ENCODE data around the gene MORF4L2. TPM values are rescaled to one million over a fixed set of nuclear protein-coding genes. Genes with fewer than 3 reads are reported as not detected.

Gene MORF4L2
- total and polyA plus RNA-seq, 2 of the 8 experiments (the other 6 are each of a cell fraction or from before 2014, with no cell fraction given), result 235 to 373 TPM

DNA sequence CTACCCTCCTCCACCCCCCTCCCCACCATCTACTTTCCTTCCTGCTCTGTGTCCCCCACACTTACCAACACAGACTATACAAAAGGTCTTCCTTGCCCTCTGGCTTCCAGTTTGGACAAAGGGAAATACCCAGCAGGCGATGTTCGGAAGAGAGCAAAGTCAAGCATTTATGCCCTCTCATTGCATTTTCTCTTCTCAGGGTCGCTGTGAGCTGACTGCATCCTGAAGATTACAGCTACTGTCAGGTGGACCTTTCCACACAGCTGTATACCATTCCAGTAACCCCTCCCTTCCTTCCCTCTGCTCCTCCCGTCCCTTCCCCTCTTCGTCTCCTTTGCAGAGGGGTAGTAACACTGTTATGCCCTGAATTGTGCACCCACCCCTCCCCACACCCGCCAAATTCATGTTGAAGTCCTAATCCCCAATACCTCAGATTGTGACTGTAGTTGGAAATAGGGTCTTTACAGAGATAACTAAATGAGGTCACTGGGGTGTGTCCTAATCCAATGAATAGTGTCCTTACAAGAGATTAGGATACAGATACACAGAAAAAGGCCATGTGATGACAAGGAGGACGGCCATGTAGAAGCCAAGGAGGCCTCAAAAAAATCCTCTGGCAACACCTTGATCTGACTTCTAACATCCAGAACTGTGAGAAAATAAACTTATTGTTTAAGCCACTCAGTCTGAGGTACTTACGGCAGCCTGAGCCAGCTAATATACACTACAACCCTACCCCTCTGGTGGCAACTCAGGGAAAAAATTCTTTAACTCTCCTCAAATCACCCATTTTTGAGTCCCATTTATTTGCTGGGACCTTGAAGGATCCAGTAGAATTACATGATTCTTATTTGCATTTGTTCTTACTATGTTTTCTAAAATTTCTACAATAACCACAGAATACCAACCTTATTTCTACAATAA is 11.7 kb downstream of the MORF4L2 start:
- Histone ChIP-seq H3K4me1 (replicated peaks in 1 of 4; ENCODE audit: control insufficient read depth in 3 of 4, insufficient read depth in 4 of 4, low read length in 3 of 4) (no peaks in the 10 kb centered on the region; a peak in 1 of 7 replicates), H3K79me2 (ENCODE audit: control insufficient read depth in 1 of 2, insufficient read depth in 2 of 2, low read length in 2 of 2) (no peaks in the 10 kb centered on the region), H3K14ac (ENCODE audit: insufficient read length) (no peak overlapping the region), H3K4ac (replicated peaks; ENCODE audit: insufficient read length, low read depth, low read length) (no peak overlapping the region), H3K23ac (ENCODE audit: insufficient read length) (no peak overlapping the region), H3K4me3 (ENCODE audit: extremely low read depth in 1 of 4, insufficient read depth in 2 of 4, low read depth in 3 of 4, low read length in 4 of 4) (no peak overlapping the region), H2BK120ac (replicated peaks; ENCODE audit: low read depth, low read length) (no peak overlapping the region), H2BK15ac (ENCODE audit: low read length) (no peak overlapping the region), H2AK5ac (ENCODE audit: low read depth, low read length) (no peak overlapping the region), H4K5ac (ENCODE audit: insufficient read length, low read depth, low read length) (no peak overlapping the region), H2AFZ (ENCODE audit: low read length) (no peak overlapping the region), H3K18ac (ENCODE audit: extremely low read depth, low read length) (no peak overlapping the region), H3K79me1 (ENCODE audit: low read depth, low read length) (no peaks in the 10 kb centered on the region), H3K9ac (replicated peaks in 1 of 4; ENCODE audit: extremely low read depth in 1 of 4, low read depth in 3 of 4, low read length in 3 of 4) (no peak overlapping the region), H3K27ac (ENCODE audit: low read depth, low read length) (no peak overlapping the region), H3K4me2 (ENCODE audit: insufficient read depth in 1 of 2, low read depth in 2 of 2, low read length in 2 of 2) (peak overlapping the region in 1 of 2 experiments; percentile 14; a peak in 1 of 4 replicates), H2BK5ac (ENCODE audit: low read depth, low read length) (no peak overlapping the region), H3K27me3 (replicated peaks in 1 of 4; ENCODE audit: control insufficient read depth in 3 of 4, extremely low read depth in 1 of 4, insufficient read depth in 3 of 4, low read length in 3 of 4) (no peaks in the 10 kb centered on the region), H4K8ac (ENCODE audit: extremely low read depth, insufficient read depth, low read length) (no peak overlapping the region; the same call in 1 of the 2 replicates), H3K23me2 (ENCODE audit: low read depth, low read length) (no peaks in the 10 kb centered on the region), H3K9me3 (ENCODE audit: insufficient read depth in 2 of 2, low read depth in 1 of 2, low read length in 1 of 2) (no peaks in the 10 kb centered on the region), H2BK12ac (ENCODE audit: low read depth, low read length) (no peak overlapping the region), H3K56ac (replicated peaks; ENCODE audit: insufficient read length, low read depth, low read length) (no peak overlapping the region), H2BK20ac (ENCODE audit: low read length) (no peak overlapping the region), H4K20me1 (replicated peaks in 1 of 2; ENCODE audit: control insufficient read depth in 1 of 2, insufficient read depth in 2 of 2, low read length in 2 of 2) (no peaks in the 10 kb centered on the region), H3K36me3 (ENCODE audit: control insufficient read depth in 2 of 4, insufficient read depth in 4 of 4, low read length in 3 of 4) (peaks cover 3 to 38% (median 12%) of the 10 kb centered on the region in 4 experiments; a peak in 5 of 8 replicates), H4K91ac (replicated peaks; ENCODE audit: insufficient read length, low read length) (no peak overlapping the region)
- FAIRE-seq, result peak; percentile 84
- no peak for DNase-seq (ENCODE audit: low read depth in 1 of 2, low spot score in 2 of 2)
- CTCF ChIA-PET (ENCODE audit: partially characterized antibody), result no interaction called here
- POLR2A ChIA-PET (ENCODE audit: partially characterized antibody), result interaction anchor here (0.7 kb wide), 1 partner anchor 49 kb away, joined by 3 read pairs; no protein-coding TSS in a partner anchor
- WGBS, 2 experiments (ENCODE audit: extremely low coverage in 1 of 2, insufficient coverage in 1 of 2, insufficient read length in 1 of 2, insufficient replicate concordance in 2 of 2, low coverage in 1 of 2, low lambda C conversion rate in 2 of 2, missing lambda C conversion rate in 1 of 2), result 63% methylated on average over 8 of the region's 8 CpGs; no CpG with 5 or more reads in 1 of the 2 experiments
- TF ChIP-seq RAD21 (IDR thresholded peaks at IDR 0.05 in 1 of 2, conservative IDR thresholded peaks at IDR 0.05 in 1 of 2; ENCODE audit: low read depth in 2 of 2, low read length in 2 of 2) (peak in 1 of 2 experiments; percentile 19; a peak in 1 of 4 replicates), SIN3A (conservative IDR thresholded peaks at IDR 0.05 in 1 of 2, IDR thresholded peaks at IDR 0.05 in 1 of 2; ENCODE audit: low read depth in 1 of 2, low read length in 2 of 2) (no peak), JUN (IDR thresholded peaks at IDR 0.05; ENCODE audit: low read depth, low read length) (no peak), GTF2F1 (IDR thresholded peaks at IDR 0.05; ENCODE audit: borderline replicate concordance, low read depth, low read length) (no peak), POU5F1 (IDR thresholded peaks at IDR 0.05; ENCODE audit: low read depth, low read length) (no peak), TBP (IDR thresholded peaks at IDR 0.05; ENCODE audit: low read depth, low read length) (no peak)
- TF ChIP-seq, protein P1, sequence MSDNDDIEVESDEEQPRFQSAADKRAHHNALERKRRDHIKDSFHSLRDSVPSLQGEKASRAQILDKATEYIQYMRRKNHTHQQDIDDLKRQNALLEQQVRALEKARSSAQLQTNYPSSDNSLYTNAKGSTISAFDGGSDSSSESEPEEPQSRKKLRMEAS (IDR thresholded peaks at IDR 0.05), result no peak
- TF ChIP-seq, protein P2, sequence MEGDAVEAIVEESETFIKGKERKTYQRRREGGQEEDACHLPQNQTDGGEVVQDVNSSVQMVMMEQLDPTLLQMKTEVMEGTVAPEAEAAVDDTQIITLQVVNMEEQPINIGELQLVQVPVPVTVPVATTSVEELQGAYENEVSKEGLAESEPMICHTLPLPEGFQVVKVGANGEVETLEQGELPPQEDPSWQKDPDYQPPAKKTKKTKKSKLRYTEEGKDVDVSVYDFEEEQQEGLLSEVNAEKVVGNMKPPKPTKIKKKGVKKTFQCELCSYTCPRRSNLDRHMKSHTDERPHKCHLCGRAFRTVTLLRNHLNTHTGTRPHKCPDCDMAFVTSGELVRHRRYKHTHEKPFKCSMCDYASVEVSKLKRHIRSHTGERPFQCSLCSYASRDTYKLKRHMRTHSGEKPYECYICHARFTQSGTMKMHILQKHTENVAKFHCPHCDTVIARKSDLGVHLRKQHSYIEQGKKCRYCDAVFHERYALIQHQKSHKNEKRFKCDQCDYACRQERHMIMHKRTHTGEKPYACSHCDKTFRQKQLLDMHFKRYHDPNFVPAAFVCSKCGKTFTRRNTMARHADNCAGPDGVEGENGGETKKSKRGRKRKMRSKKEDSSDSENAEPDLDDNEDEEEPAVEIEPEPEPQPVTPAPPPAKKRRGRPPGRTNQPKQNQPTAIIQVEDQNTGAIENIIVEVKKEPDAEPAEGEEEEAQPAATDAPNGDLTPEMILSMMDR (IDR thresholded peaks at IDR 0.05; ENCODE audit: control extremely low read depth in 1 of 3, insufficient read depth in 1 of 3, low read depth in 1 of 3, low read length in 3 of 3), result peak in 1 of 3 experiments; percentile 10; a peak in 1 of 4 replicates
